PC-9 (cell line): Measurements from ENCODE around the gene DCANP1.

ENCODE experiments used
- EZH2 ChIP-seq: fragments of 200-600 bp; sonication (generic); IDR thresholded peaks from 2 replicates; pipeline ENCODE4 v1.8.0; 2017; ENCODE audit warnings: antibody characterized with exemption, low read depth
- TF ChIP-seq, protein P1 (sequence below): fragments of 200-600 bp; sonication (generic); conservative IDR thresholded peaks from 2 replicates; pipeline ENCODE4 v1.6.1; 2017; ENCODE audit warnings: mixed run types, antibody characterized with exemption, mild to moderate bottlenecking, moderate library complexity

DNA sequence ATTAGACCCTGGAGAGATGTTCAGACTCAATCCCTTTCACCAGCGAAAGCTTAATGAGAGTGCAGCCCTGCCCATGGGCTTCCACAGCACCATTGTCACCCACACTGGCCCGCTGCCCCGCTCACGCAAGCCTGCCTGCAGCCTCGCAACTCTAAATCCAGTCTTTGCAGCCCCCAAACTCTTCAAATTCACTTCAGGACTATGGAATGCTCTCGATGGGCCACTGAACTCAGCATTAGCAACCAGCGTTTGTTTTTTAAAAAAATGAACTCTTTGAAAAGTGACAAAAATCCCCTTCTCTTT is 17.1 kb downstream of the DCANP1 start:
- TF ChIP-seq, protein P1, sequence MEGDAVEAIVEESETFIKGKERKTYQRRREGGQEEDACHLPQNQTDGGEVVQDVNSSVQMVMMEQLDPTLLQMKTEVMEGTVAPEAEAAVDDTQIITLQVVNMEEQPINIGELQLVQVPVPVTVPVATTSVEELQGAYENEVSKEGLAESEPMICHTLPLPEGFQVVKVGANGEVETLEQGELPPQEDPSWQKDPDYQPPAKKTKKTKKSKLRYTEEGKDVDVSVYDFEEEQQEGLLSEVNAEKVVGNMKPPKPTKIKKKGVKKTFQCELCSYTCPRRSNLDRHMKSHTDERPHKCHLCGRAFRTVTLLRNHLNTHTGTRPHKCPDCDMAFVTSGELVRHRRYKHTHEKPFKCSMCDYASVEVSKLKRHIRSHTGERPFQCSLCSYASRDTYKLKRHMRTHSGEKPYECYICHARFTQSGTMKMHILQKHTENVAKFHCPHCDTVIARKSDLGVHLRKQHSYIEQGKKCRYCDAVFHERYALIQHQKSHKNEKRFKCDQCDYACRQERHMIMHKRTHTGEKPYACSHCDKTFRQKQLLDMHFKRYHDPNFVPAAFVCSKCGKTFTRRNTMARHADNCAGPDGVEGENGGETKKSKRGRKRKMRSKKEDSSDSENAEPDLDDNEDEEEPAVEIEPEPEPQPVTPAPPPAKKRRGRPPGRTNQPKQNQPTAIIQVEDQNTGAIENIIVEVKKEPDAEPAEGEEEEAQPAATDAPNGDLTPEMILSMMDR, result no peak
- TF ChIP-seq EZH2, result no peak
